DMS53 (cell line): ENCODE data around the gene MUC5B.
"Not testable (repeated sequence)": the region's sequence is repeated elsewhere in the genome, so short reads cannot be mapped to it uniquely, and the experiment has no call there.

Experiments used
- DNase-seq: peaks from one replicate; lab custom pipeline; 2025; lab: John Stamatoyannopoulos, UW

Gene MUC5B

DNA sequence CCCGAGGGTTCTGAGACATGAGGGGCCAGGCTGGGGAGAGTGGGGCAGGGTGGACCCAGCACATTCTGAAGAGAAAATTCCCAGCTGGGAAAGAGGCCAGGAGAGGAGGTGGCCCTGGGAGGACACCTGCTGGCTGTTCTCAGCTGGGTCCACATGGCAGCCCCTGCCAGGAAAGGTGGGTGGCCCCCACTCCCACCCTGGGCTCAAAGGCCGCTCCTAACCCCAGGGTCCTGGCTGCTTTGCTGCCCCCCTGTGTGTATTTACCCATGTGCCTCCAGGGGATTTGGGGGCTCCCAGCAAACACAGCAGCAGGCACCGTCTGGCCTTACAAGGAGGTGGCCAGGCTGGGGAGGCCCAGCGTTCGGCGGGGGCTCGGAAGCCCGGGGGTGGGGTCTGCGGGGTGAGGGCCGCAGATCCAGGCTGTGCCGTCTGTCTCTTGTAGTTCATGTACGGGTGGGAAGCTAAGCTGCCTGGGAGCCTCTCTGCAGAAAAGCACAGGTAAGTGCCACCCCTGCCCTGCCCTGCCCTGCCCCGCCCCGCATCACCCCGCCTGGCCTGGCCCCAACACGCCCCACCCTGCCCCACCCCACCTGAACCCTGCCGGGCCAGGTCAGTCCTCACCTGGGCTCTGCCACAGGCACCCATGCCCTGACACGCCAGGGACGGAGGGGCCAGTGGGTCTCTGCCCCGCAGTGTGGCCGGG is 10.6 kb downstream of the MUC5B start:
- DNase-seq, result peak; percentile 49

DNA sequence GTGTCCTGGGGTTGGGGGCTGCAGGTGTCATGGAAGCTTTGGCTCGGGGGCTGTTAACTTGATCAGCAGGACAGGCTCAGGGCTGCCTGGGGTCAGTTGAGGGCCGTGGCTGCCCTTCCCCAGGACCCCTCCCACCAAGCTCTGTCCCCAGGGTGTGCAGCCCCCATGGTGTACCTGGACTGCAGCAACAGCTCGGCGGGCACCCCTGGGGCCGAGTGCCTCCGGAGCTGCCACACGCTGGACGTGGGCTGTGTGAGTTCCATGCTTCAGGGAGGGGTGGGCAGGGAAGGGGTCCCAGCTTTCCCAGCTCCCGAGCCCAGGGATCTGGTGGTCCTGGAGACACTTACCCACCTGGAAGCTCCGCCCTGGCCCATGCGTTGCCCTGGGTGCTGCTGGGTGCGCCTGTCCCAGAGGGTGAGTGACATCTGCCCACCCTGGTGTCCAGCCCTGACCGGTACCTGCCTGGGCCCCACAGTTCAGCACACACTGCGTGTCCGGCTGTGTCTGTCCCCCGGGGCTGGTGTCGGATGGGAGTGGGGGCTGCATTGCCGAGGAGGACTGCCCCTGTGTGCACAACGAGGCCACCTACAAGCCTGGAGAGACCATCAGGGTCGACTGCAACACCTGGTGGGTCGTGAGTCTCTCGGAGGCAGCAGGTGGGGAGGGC is 11.3 kb downstream of the MUC5B start:
- no peak for DNase-seq

DNA sequence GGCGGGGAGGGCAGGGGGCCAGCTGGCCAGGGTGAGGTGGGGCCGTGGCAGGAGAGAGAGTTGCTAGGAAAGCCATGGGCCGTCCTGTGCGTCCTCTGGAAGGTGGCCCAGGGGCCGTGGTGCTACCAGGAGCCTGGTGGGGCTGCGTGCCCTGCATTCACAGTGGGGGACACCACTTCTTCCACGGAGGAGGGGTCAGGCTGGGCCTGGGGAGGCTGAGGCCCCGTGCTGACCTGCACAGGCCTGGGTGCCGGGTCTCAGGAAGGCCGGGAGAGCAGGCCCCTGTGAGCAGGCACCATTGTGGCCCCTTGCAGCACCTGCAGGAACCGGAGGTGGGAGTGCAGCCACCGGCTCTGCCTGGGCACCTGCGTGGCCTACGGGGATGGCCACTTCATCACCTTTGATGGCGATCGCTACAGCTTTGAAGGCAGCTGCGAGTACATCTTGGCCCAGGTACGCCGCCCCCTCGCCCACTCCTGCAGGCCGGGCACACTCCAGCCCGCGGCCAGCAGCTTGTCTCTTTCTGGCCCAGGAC is 12.0 kb downstream of the MUC5B start:
- DNase-seq, result no peak

DNA sequence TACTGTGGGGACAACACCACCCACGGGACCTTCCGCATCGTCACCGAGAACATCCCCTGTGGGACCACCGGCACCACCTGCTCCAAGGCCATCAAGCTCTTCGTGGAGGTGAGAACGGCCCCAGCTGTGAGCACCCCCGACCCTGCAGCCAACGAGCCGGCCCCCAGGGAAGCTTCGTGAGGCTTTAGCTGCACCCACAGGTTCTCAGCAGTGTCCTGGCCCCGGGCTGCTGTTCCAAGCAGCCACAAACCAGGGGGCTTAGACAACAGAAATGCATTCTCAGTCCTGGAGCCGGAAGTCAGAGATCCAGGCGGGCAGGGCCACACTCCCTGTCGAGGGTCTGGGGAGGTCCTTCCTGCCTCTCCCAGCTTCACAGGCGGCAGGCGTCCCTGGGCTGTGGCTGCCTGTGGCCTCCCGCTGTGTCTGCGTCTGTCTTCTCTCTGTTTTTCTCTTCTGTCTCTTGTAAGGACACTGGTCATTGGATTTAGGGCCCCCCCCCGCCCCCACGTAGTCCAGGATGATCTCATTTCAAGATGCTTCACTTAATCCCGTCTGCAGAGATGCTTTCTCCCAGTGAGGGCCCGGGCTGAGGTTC is 12.5 kb downstream of the MUC5B start:
- no peak for DNase-seq

DNA sequence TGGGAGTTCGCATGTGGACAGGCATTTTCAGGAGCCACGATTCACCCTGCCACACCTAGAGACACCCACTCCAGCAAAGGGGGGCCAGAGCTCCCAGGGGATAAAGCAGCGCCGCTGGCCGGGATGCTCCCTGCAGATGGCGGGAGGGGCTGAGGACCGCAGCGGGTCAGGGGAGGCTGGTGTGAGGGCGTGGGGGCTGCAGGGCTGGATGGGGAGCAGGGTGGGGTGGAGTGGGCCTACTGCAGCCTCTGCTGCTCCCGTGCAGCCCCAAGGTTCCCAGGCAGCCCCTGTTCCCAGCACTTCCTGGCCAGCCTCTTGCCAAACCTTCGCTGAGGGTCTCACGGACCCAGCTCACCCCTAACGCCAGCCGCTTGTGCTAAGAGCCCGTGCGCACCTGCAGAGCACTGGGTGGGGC is 13.0 kb downstream of the MUC5B start:
- DNase-seq, result no peak

DNA sequence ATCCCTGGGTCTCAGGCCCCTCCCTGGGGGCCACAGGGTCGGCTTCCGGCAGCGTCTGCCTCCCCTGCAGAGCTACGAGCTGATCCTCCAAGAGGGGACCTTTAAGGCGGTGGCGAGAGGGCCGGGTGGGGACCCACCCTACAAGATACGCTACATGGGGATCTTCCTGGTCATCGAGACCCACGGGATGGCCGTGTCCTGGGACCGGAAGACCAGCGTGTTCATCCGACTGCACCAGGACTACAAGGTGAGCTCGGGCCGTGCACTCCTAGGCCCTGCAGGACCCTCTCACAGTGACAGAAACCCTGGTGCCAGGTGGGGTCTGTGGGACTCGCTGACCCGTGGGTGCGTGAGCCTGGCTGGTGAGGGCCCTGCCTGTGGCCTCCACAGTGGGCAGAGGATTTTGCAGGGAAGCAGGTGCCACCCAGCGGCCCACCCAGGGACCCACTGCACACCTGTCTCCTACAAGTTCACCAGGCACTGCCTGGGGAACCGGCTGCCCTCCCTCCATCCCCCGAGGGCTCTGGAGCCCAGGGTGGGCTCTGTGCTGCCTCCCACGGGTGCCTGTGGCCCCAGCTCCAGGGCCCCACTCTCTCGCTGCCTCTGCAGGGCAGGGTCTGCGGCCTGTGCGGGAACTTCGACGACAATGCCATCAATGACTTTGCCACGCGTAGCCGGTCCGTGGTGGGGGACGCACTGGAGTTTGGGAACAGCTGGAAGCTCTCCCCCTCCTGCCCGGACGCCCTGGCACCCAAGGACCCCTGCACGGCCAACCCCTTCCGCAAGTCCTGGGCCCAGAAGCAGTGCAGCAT is 13.7 kb downstream of the MUC5B start:
- DNase-seq, result no peak

DNA sequence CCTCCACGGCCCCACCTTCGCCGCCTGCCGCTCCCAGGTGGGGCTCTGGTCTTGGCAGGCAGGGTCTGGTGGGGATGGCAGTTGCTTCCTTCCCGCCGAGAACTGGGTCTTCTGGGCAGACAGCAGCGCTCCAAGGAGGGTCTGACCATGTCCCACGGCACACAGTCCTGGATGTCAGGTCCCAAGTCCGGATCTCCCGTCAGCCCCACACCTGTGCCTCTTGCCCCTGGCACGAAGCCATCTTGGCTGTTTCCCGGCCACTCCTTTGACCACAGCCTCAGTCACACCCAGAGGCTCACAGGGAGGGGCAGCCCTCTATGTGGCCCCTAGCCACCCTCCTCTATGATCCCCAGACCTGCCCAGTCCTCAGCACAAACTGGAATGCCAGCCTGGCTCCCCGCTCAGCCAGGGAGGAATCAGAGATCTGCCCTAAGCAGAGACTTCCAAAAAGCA is 14.3 kb downstream of the MUC5B start:
- DNase-seq, result no peak

DNA sequence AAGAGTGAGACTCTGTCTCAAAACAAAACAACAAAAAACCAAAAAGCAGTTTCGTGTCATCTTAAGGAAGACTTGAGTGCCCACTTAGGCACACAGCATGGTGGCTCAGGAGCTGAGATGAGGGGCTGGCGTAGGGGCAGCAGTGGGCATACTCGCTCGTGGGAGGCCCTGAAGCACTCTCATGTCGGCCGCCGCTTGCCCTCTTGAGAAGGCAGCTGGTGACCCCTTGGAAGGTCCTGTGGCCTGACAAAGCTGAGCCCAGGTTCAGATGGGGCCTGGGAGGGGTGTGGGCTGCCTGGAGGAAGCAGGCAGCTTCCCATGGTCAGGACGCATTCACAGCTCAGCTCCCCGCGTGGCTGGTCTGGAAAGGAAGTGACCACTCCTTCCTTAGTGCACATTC is 15.0 kb downstream of the MUC5B start:
- DNase-seq, result no peak

DNA sequence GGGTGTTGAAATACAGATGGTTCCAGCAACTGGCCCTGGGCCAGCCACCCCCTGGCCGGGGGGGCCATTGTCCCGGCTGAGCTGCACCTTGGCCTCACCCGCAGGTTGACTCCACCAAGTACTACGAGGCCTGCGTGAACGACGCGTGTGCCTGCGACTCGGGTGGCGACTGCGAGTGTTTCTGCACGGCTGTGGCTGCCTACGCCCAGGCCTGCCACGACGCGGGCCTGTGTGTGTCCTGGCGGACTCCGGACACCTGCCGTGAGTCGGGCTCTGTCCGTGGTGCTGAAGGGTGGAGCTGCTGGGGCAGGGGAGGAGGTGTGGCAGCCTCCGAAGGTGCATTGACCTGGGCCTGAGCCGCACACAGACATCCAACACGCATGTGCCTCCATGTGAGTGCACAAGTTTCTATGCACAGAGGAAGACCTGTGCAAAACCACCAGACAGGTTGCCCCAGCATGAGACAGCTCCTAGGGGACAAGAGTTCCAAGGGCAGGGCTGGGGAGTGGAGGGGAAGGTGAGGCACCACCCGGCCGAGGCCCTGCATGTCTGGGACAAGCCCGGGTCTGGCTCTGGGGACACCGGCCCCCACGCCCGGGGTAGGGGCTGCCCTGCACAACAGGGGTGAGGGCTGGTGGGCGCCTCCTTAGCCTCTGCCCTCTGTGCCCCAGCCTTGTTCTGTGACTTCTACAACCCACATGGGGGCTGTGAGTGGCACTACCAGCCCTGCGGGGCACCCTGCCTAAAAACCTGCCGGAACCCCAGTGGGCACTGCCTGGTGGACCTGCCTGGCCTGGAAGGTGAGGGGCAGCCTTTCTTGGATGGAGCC is 16.1 kb downstream of the MUC5B start:
- DNase-seq, result peak; percentile 69

DNA sequence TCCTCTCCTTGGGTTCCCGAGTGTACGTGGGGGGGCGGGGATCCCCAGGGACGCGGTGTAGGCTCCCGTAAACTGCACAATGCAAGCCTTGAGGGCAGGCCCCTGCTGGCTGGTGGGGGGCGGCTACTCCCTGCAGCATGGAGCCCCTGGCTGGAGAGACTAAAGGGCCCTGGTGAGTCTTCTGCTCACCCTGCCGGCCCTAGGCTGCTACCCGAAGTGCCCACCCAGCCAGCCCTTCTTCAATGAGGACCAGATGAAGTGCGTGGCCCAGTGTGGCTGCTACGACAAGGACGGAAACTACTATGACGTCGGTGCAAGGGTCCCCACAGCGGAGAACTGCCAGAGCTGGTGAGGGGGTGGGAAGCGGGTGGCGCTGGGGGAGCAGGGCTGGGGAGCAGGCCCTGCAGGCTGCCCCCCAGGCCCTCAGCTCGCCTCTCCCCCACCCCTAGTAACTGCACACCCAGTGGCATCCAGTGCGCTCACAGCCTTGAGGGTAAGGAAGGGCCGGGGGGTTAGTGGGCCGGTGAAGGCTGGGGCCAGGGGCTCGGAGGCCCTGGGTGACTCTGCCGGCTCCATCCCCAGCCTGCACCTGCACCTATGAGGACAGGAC is 16.8 kb downstream of the MUC5B start:
- no peak for DNase-seq

DNA sequence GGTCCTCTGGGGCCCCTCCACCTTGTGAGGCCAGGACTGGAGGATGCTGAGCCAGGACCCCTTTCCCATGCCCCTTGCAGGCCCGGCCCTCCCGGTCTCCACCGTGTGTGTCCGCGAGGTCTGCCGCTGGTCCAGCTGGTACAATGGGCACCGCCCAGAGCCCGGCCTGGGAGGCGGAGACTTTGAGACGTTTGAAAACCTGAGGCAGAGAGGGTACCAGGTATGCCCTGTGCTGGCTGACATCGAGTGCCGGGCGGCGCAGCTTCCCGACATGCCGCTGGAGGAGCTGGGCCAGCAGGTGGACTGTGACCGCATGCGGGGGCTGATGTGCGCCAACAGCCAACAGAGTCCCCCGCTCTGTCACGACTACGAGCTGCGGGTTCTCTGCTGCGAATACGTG is 17.9 kb downstream of the MUC5B start:
- no peak for DNase-seq

DNA sequence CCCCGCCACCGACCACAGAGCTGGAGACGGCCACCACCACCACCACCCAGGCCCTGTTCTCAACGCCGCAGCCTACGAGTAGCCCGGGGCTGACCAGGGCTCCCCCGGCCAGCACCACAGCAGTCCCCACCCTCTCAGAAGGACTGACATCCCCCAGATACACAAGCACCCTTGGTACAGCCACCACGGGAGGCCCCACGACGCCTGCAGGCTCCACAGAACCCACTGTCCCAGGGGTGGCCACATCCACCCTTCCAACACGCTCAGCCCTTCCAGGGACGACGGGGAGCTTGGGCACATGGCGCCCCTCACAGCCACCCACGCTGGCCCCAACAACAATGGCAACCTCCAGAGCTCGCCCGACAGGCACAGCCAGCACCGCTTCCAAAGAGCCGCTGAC is 18.8 kb downstream of the MUC5B start:
- DNase-seq, result no peak

DNA sequence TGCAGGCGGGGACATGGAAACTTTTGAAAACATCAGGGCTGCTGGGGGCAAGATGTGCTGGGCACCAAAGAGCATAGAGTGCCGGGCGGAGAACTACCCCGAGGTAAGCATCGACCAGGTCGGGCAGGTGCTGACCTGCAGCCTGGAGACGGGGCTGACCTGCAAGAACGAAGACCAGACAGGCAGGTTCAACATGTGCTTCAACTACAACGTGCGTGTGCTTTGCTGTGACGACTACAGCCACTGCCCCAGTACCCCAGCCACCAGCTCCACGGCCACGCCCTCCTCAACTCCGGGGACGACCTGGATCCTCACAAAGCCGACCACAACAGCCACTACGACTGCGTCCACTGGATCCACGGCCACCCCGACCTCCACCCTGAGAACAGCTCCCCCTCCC is 19.4 kb downstream of the MUC5B start:
- DNase-seq, result no peak

DNA sequence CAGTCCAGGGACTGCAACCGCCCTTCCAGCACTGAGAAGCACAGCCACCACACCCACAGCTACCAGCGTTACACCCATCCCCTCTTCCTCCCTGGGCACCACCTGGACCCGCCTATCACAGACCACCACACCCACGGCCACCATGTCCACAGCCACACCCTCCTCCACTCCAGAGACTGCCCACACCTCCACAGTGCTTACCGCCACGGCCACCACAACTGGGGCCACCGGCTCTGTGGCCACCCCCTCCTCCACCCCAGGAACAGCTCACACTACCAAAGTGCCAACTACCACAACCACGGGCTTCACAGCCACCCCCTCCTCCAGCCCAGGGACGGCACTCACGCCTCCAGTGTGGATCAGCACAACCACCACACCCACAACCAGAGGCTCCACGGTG is 19.9 kb downstream of the MUC5B start:
- DNase-seq, result not testable (repeated sequence)

DNA sequence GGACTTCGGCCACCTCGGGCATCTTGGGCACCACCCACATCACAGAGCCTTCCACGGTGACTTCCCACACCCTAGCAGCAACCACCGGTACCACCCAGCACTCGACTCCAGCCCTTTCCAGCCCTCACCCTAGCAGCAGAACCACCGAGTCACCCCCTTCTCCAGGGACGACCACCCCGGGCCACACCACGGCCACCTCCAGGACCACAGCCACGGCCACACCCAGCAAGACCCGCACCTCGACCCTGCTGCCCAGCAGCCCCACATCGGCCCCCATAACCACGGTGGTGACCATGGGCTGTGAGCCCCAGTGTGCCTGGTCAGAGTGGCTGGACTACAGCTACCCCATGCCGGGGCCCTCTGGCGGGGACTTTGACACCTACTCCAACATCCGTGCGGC is 20.7 kb downstream of the MUC5B start:
- not testable (repeated sequence) for DNase-seq

DNA sequence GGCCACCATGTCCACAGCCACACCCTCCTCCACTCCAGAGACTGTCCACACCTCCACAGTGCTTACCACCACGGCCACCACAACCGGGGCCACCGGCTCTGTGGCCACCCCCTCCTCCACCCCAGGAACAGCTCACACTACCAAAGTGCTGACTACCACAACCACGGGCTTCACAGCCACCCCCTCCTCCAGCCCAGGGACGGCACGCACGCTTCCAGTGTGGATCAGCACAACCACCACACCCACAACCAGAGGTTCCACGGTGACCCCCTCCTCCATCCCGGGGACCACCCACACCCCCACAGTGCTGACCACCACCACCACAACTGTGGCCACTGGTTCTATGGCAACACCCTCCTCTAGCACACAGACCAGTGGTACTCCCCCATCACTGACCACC is 21.7 kb downstream of the MUC5B start:
- DNase-seq, result not testable (repeated sequence)

DNA sequence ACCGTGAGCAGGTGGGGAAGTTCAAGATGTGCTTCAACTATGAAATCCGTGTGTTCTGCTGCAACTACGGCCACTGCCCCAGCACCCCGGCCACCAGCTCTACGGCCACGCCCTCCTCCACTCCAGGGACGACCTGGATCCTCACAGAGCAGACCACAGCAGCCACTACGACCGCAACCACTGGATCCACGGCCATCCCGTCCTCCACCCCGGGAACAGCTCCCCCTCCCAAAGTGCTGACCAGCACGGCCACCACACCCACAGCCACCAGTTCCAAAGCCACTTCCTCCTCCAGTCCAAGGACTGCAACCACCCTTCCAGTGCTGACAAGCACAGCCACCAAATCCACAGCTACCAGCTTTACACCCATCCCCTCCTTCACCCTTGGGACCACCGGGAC is 22.9 kb downstream of the MUC5B start:
- DNase-seq, result not testable (repeated sequence)

DNA sequence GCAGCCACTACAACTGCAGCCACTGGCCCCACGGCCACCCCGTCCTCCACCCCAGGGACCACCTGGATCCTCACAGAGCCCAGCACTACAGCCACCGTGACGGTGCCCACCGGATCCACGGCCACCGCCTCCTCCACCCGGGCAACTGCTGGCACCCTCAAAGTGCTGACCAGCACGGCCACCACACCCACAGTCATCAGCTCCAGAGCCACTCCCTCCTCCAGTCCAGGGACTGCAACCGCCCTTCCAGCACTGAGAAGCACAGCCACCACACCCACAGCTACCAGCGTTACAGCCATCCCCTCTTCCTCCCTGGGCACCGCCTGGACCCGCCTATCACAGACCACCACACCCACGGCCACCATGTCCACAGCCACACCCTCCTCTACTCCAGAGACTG is 23.4 kb downstream of the MUC5B start:
- not testable (repeated sequence) for DNase-seq

DNA sequence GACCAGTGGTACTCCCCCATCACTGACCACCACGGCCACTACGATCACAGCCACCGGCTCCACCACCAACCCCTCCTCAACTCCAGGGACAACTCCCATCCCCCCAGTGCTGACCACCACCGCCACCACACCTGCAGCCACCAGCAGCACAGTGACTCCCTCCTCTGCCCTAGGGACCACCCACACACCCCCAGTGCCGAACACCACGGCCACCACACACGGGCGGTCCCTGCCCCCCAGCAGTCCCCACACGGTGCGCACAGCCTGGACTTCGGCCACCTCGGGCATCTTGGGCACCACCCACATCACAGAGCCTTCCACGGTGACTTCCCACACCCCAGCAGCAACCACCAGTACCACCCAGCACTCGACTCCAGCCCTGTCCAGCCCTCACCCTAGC is 24.2 kb downstream of the MUC5B start:
- not testable (repeated sequence) for DNase-seq

DNA sequence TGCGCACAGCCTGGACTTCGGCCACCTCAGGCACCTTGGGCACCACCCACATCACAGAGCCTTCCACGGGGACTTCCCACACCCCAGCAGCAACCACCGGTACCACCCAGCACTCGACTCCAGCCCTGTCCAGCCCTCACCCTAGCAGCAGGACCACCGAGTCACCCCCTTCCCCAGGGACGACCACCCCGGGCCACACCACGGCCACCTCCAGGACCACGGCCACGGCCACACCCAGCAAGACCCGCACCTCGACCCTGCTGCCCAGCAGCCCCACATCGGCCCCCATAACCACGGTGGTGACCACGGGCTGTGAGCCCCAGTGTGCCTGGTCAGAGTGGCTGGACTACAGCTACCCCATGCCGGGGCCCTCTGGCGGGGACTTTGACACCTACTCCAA is 26.1 kb downstream of the MUC5B start:
- not testable (repeated sequence) for DNase-seq

DNA sequence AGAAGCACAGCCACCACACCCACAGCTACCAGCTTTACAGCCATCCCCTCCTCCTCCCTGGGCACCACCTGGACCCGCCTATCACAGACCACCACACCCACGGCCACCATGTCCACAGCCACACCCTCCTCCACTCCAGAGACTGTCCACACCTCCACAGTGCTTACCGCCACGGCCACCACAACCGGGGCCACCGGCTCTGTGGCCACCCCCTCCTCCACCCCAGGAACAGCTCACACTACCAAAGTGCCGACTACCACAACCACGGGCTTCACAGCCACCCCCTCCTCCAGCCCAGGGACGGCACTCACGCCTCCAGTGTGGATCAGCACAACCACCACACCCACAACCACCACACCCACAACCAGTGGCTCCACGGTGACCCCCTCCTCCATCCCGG is 27.5 kb downstream of the MUC5B start:
- DNase-seq, result not testable (repeated sequence)
